ENCODE data around the gene MT1E. TPM values are rescaled to one million over a fixed set of nuclear protein-coding genes. Genes with fewer than 3 reads are reported as not detected.

Gene MT1E
- total RNA-seq, 2 donors from 2014 or later, result 0.53 TPM; not detected in 1

GRCh38 chr16:56600398-56600999, 25.1 kb upstream of the MT1E start:
- peak; percentile 48 for ATAC-seq (replicated peaks)
- H3K36me3 Mint-ChIP-seq (ENCODE audit: low read depth), result no peaks in the 10 kb centered on the region
- H3K4me1 Mint-ChIP-seq, result peaks cover 5% of the 10 kb centered on the region
- peaks cover 5% of the 10 kb centered on the region for H3K27me3 Mint-ChIP-seq
- no peaks in the 10 kb centered on the region for H3K9me3 Mint-ChIP-seq
- no peak overlapping the region for H3K27ac Mint-ChIP-seq
- H3K4me3 Mint-ChIP-seq, result no peak overlapping the region

DNA sequence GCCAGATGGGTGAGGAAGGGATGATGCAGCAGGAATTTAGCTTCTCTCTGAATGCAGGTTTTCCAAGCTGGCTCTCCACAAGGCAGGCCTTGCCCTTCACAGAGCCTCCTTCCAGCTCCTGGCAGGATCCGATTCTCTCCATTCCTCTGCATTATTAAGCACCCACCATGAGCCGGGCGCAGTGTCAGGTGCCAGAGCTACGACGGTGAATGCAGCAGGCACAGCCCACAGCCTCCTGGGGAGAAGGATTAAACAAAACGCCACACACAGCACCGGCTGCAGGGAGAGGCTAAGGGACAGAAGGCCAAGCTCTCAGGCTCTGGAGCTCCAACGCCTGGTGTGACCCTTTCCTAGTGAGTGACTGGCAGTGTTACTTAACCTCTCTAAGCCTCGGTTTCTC, 24.3 kb upstream of the MT1E start:
- no peak overlapping the region for H3K4me3 Mint-ChIP-seq
- no peaks in the 10 kb centered on the region for H3K9me3 Mint-ChIP-seq
- peaks cover 5% of the 10 kb centered on the region for H3K27me3 Mint-ChIP-seq
- H3K4me1 Mint-ChIP-seq, result peaks cover 8% of the 10 kb centered on the region
- no peak overlapping the region for H3K27ac Mint-ChIP-seq
- no peaks in the 10 kb centered on the region for H3K36me3 Mint-ChIP-seq (ENCODE audit: low read depth)
- ATAC-seq (replicated peaks), result no peak

- H3K4me3 Mint-ChIP-seq, result no peak overlapping the region
- H3K27me3 Mint-ChIP-seq, result peaks cover 5% of the 10 kb centered on the region
- no peaks in the 10 kb centered on the region for H3K9me3 Mint-ChIP-seq
- H3K27ac Mint-ChIP-seq, result no peak overlapping the region
- no peak for ATAC-seq (replicated peaks)
- H3K36me3 Mint-ChIP-seq (ENCODE audit: low read depth), result no peaks in the 10 kb centered on the region
- peaks cover 16% of the 10 kb centered on the region for H3K4me1 Mint-ChIP-seq
Measured at GRCh38 chr16:56603589-56603988, 22.0 kb upstream of the MT1E start.

DNA sequence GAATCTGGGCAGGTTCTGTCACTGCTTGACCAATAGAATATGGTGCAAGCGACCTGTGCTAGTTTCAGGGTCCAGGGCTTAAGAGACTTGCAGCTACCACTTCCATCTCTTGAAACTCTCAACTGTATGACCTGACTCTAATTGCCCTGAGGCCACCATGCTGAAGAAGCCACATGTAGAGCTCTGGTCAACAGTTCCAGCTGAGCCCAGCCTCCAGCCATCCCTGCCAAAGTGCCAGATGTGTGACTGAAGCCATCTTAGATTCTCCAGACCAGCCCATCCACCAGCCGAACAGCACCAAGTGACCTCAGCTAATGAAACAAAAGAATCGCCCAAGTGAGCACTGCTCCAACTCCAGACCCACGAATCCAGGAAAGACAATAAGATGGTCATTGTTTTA, 20.6 kb upstream of the MT1E start:
- no peak for ATAC-seq (replicated peaks)
- H3K27me3 Mint-ChIP-seq, result peaks cover 5% of the 10 kb centered on the region

DNA sequence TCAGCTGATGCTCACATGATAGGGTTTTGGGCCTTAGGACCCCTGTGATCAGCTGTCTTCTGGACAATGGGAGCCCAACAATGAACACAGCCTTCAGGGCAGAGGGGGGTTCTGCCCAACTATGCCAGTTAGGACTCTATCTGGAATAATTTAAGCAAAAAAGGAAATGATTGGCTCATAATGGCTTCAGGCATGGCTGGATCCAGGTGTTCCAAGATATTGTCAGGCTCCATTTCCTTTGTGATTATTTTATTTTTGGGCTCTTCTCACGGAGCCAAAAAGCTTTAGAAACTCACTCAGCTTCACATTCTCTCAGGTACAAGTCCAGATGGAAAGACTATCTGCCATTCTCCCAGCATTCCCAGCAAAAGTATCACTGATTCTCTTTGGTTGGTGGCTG, 20.1 kb upstream of the MT1E start:
- H3K4me1 Mint-ChIP-seq, result peaks cover 26% of the 10 kb centered on the region
- H3K4me3 Mint-ChIP-seq, result no peak overlapping the region
- H3K9me3 Mint-ChIP-seq, result no peaks in the 10 kb centered on the region
- H3K27ac Mint-ChIP-seq, result no peak overlapping the region
- H3K36me3 Mint-ChIP-seq (ENCODE audit: low read depth), result peaks cover 7% of the 10 kb centered on the region
- H3K27me3 Mint-ChIP-seq, result peaks cover 2% of the 10 kb centered on the region
- no peak for ATAC-seq (replicated peaks)

More for the DNA sequence above, 20.6 kb upstream of the MT1E start:
- H3K9me3 Mint-ChIP-seq, result no peaks in the 10 kb centered on the region
- H3K36me3 Mint-ChIP-seq (ENCODE audit: low read depth), result peaks cover 7% of the 10 kb centered on the region
- H3K4me3 Mint-ChIP-seq, result no peak overlapping the region
- H3K27ac Mint-ChIP-seq, result no peak overlapping the region
- H3K4me1 Mint-ChIP-seq, result peaks cover 21% of the 10 kb centered on the region

DNA sequence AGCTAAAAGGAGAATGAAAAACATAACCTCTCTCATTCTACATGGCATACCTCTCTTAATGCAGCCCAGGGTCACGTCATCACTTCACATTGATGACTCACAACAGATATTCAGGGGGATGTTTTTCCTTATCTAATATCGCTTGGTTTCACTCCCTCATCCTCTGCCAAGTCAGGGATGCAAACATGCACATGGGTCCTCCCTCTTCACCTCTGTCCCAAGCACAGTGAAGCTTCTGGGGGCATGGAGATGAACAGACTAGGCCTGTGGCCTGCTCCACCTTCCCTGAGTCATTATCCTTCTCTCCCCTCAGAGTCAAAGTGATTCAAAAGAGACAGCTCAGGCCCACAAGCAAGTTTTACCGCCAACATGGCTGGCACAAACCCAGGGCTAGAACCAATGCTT, 19.5 kb upstream of the MT1E start:
- H3K36me3 Mint-ChIP-seq (ENCODE audit: low read depth), result peaks cover 7% of the 10 kb centered on the region
- peaks cover 32% of the 10 kb centered on the region for H3K4me1 Mint-ChIP-seq
- peak overlapping the region; percentile 98 for H3K4me3 Mint-ChIP-seq
- no peak overlapping the region for H3K27ac Mint-ChIP-seq
- H3K27me3 Mint-ChIP-seq, result no peaks in the 10 kb centered on the region
- H3K9me3 Mint-ChIP-seq, result no peaks in the 10 kb centered on the region
- ATAC-seq (replicated peaks), result no peak

DNA sequence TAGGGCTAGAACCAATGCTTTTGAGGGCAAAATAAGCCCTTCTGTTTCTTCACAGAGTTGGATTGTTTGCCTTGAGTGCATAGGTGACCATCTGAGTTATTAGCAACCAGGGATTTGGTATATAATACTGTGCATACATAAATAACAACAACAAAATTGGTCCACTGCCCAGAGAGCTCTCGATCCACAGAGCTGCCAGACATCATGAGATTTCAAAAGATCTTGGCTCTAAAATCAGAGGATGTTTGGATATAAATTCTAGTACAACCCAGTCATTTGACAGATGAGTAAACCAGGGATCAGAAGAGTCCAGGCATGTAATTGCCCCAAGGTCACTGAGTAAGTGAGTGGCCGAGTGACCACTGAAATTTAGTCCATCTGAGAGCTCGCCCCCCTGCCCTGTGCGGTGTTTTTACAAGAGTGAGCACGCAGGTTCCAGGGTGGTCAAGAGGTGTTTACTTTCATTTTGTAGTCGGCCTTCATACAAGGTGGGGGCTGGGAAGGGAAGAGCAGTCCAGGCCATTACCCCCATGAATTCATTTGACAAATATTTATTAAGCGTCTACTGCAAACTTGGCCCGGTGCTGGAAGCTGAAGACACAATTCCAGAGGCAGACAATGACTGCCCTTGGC, 19.0 kb upstream of the MT1E start:
- ATAC-seq (replicated peaks), result no peak
- no peaks in the 10 kb centered on the region for H3K9me3 Mint-ChIP-seq
- peak overlapping the region; percentile 98 for H3K4me3 Mint-ChIP-seq
- H3K27ac Mint-ChIP-seq, result no peak overlapping the region
- no peaks in the 10 kb centered on the region for H3K27me3 Mint-ChIP-seq
- H3K36me3 Mint-ChIP-seq (ENCODE audit: low read depth), result peaks cover 7% of the 10 kb centered on the region
- peaks cover 37% of the 10 kb centered on the region for H3K4me1 Mint-ChIP-seq

GRCh38 chr16:56607109-56607618, 18.4 kb upstream of the MT1E start:
- ATAC-seq (replicated peaks), result no peak
- no peaks in the 10 kb centered on the region for H3K27me3 Mint-ChIP-seq
- peaks cover 37% of the 10 kb centered on the region for H3K4me1 Mint-ChIP-seq
- H3K9me3 Mint-ChIP-seq, result no peaks in the 10 kb centered on the region
- no peak overlapping the region for H3K27ac Mint-ChIP-seq
- H3K4me3 Mint-ChIP-seq, result peak overlapping the region; percentile 98
- H3K36me3 Mint-ChIP-seq (ENCODE audit: low read depth), result peaks cover 7% of the 10 kb centered on the region

DNA sequence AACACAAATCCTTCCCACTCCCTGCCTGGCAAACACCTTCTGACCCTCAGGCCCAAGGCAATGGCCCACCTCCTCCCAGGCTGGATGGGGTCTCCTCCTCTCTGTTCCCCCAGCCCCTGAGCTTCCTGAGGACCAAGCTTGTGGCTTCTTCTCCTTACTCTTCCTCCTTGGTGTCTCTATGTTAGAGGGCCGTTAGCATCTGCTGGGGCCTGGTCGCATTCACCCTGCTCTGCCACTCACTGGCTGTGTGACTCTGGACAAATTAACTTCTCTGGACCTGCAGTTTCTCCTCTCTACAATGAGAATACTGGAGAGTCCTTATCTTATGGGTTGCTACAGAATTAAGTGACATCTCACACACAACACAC, 17.9 kb upstream of the MT1E start:
- Mint-ChIP-seq H3K4me3 (peak overlapping the region; percentile 98), H3K9me3 (no peaks in the 10 kb centered on the region), H3K36me3 (ENCODE audit: low read depth) (peaks cover 12% of the 10 kb centered on the region), H3K27me3 (no peaks in the 10 kb centered on the region), H3K4me1 (peaks cover 41% of the 10 kb centered on the region), H3K27ac (peak overlapping the region; percentile 80)
- no peak for ATAC-seq (replicated peaks)

DNA sequence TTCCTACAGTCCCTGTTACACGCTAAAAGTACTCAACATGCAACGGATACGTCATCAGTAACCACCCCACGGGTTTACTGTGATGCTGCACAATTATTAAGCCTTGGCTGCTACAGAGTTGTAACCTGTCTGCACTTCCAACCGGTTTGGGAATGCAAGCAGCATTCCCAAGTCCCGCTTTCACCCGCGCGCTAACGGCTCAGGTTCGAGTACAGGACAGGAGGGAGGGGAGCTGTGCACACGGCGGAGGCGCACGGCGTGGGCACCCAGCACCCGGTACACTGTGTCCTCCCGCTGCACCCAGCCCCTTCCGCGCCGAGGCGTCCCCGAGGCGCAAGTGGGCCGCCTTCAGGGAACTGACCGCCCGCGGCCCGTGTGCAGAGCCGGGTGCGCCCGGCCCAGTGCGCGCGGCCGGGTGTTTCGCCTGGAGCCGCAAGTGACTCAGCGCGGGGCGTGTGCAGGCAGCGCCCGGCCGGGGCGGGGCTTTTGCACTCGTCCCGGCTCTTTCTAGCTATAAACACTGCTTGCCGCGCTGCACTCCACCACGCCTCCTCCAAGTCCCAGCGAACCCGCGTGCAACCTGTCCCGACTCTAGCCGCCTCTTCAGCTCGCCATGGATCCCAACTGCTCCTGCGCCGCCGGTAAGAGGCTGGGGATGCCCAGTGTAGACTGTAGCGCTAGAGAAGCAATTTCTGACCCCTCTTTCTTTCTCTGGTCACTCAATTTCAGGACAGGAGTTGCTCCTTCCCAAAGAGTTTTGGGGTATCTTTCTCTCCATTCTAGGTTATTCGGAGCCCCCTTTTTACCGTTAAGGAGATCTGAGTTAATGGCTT, 17.3 kb upstream of the MT1E start, which contains the start of gene MT2A:
MT2A (plus strand) TSS at position 542 of the 833 bp plus-strand sequence; CDS start at position 614, 72 bp downstream.
- peaks cover 42% of the 10 kb centered on the region for H3K4me1 Mint-ChIP-seq

GRCh38 chr16:56608876-56609462, 16.6 kb upstream of the MT1E start:
- Mint-ChIP-seq H3K27ac (peak overlapping the region; percentile 95), H3K36me3 (ENCODE audit: low read depth) (peaks cover 13% of the 10 kb centered on the region), H3K4me3 (peak overlapping the region; percentile 98), H3K27me3 (no peaks in the 10 kb centered on the region), H3K9me3 (no peaks in the 10 kb centered on the region), H3K4me1 (peaks cover 48% of the 10 kb centered on the region)
- ATAC-seq (replicated peaks), result no peak

More for the DNA sequence above, 17.3 kb upstream of the MT1E start, which contains the start of gene MT2A:
- peak; percentile 73 for ATAC-seq (replicated peaks)
- Mint-ChIP-seq H3K9me3 (no peaks in the 10 kb centered on the region), H3K36me3 (ENCODE audit: low read depth) (peaks cover 13% of the 10 kb centered on the region), H3K27me3 (no peaks in the 10 kb centered on the region), H3K4me3 (peak within 1 kb of the TSS; percentile 98), H3K27ac (peak within 1 kb of the TSS; percentile 95)

DNA sequence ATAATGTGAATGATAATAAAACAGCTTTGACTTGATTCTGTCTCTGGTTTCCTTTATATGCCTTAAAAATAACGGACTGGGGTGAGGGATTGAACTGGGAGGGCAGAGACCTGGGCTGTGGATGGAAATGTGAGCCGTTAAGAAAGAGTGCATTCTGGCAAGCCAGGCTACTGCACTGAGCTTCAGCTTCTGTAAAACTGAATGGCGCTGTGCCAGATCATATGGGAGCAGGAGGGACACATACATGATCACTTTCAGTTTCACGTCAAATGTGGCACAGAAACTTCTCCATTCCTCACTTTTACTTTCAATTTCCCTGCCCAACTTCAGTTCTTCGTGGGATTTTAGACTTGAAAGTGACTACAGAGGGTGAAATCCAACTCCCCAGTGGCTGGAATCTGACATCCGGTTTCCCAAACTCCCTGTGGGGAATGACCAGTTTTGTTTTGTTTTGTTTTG, 16.1 kb upstream of the MT1E start:
- Mint-ChIP-seq H3K36me3 (ENCODE audit: low read depth) (peaks cover 13% of the 10 kb centered on the region), H3K27ac (peak overlapping the region; percentile 95), H3K9me3 (no peaks in the 10 kb centered on the region), H3K4me3 (peak overlapping the region; percentile 98), H3K4me1 (peaks cover 54% of the 10 kb centered on the region), H3K27me3 (no peaks in the 10 kb centered on the region)
- ATAC-seq (replicated peaks), result peak; percentile 28

- H3K4me1 Mint-ChIP-seq, result peaks cover 60% of the 10 kb centered on the region
- H3K4me3 Mint-ChIP-seq, result peak overlapping the region; percentile 98
- peak overlapping the region; percentile 95 for H3K27ac Mint-ChIP-seq
- no peaks in the 10 kb centered on the region for H3K27me3 Mint-ChIP-seq
- H3K36me3 Mint-ChIP-seq (ENCODE audit: low read depth), result peaks cover 13% of the 10 kb centered on the region
- peak; percentile 64 for ATAC-seq (replicated peaks)
- no peaks in the 10 kb centered on the region for H3K9me3 Mint-ChIP-seq
Measured at GRCh38 chr16:56610017-56610608, 15.5 kb upstream of the MT1E start.

DNA sequence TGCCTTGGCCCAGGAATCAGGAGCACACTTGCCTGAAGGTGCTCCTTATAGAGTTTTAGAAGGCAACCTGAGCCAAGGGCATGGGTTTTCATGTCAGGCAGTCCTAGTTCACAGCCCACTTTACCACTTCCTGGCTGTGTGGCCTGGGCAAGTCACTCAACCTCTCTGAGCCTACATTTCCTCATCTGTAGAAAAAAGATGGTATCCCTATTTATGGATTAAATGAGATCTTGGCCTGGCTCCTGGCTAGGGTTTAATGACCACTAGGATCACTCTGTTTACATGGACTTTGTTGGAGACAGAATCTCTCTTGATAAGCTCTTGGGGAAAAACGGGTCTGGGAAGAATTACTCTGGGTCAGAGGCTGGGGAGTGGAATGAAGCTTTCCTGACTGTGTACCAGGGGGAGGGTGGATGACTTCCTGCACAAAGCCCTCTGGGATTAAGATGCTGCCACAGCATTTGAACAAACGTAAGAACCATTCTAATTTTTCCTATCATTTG, 14.9 kb upstream of the MT1E start:
- peak; percentile 43 for ATAC-seq (replicated peaks)
- peaks cover 63% of the 10 kb centered on the region for H3K4me1 Mint-ChIP-seq
- H3K27ac Mint-ChIP-seq, result peak overlapping the region; percentile 95
- peak overlapping the region; percentile 98 for H3K4me3 Mint-ChIP-seq
- H3K36me3 Mint-ChIP-seq (ENCODE audit: low read depth), result peaks cover 13% of the 10 kb centered on the region
- H3K9me3 Mint-ChIP-seq, result no peaks in the 10 kb centered on the region
- no peaks in the 10 kb centered on the region for H3K27me3 Mint-ChIP-seq
